ENCODE measurements around the gene MPO.

Gene MPO

DNA sequence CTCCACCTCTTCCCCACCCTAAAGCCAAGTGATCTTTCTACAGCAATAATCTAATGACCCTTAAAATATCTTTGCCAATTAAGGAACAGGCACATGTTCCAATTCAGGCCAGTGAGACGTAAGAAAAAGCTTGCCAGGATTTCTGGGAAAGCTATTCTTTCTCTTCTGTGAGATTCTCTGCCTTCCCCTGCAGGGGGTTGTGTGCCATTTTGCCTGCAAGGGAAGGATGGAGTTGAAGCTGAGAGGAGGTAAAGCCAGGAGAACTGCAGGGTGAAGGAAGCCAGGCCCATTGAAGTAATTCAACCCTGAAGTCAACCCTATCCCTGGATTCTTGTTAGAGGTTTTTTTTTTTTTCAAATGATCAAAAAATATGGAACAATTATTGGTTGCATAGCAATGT is 51.4 kb downstream of the MPO start:
- no peak for DNase-seq

- no peak for DNase-seq
Measured at GRCh38 chr17:58228679-58229078, 52.1 kb downstream of the MPO start.

GRCh38 chr17:58227733-58228132 is 53.0 kb downstream of the MPO start:
- DNase-seq, result no peak

DNA sequence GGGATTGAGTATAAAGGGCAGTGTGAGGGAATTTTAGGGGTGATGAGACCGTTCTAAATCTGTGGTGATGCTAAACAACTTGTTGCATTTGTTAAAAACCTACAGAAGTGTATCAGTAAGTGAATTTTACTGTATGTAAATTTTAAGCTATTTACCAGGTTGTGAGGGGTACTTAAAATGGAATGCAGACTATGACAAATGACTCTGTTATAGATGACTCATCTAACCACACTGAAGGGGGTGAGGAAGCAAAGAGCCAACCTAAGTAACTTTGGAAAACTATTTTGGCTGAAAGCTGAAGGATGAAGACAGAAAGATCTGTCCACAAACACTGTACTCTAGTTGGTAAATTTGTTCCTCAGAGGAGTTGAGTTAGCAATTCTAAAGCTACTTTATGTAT is 56.4 kb downstream of the MPO start:
- peak; percentile 78 for DNase-seq

All from EL (cell line).